IPS-18a (cell line): Measurements from ENCODE around the gene UBE3A.
A peak's percentile ranks its signal among the peaks of the same experiment; 100 is the strongest.

Source experiments
- H3K27ac ChIP-seq: one replicate; pipeline ENCODE4 v1.5.1; 2013; ENCODE audit warnings: low read length
- H3K27me3 ChIP-seq: one replicate; pipeline ENCODE4 v1.6.1; 2013; ENCODE audit warnings: mild to moderate bottlenecking, low read length; ENCODE audit not compliant: control insufficient read depth, insufficient read depth
- H3K36me3 ChIP-seq: one replicate; pipeline ENCODE4 v1.6.1; 2013; ENCODE audit warnings: low read depth, low read length; ENCODE audit not compliant: control insufficient read depth
- H3K4me1 ChIP-seq: one replicate; pipeline ENCODE4 v1.6.1; 2013; ENCODE audit warnings: low read depth, low read length; ENCODE audit not compliant: control insufficient read depth
- H3K4me3 ChIP-seq: one replicate; pipeline ENCODE4 v1.5.1; 2013; ENCODE audit warnings: low read length
- H3K9ac ChIP-seq: one replicate; pipeline ENCODE4 v1.6.1; 2013; ENCODE audit warnings: mild to moderate bottlenecking, low read length, moderate library complexity
- H3K9me3 ChIP-seq: one replicate; pipeline ENCODE4 v1.6.1; 2013; ENCODE audit warnings: low read depth, low read length; ENCODE audit not compliant: control insufficient read depth

The UBE3A gene

DNA sequence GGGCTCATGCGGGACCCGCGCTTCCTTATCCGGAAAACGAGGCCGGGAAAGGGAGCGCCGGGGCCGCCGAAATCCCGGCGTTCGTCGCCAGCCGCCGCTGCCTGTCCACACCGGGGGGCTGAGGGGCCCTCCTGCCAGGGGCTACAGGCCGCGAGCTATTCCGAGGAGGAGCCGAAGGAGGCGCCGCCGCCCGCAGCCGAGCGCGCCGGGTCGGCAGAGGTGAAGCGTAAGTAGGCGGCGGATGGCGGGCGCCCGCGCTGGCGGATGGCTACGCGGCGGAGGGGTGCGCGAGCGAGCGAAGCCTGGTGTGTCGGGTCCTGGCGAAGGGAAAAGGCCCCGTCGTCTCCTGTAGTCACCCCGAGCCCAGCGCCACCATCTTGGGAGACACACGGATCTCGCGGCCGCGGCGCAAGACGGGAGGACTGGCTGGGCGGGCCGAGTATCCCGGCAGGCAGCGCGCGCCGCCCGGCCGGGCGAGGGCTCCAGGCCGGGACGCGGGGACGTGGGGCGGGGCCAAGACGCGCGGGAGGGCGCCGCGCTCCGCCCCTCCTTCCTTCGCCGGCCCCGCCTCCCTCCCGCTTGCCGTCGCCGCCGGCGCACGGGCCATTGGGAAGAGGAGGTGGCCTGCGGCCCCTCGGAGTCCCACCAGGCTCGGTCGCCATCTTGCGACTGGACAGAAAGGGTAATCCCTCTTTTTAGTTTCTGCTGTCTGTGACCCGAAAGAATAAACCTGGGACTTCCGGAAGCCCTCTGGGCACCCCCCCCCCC lies at the start of gene UBE3A:
Gene UBE3A (minus strand): TSS at position 424 of the 768 bp plus-strand sequence. CDS start 29,917 bp downstream, outside the sequence.
- Histone ChIP-seq H3K36me3 (peaks cover 2% of the 10 kb centered on the region), H3K9me3 (no peaks in the 10 kb centered on the region), H3K27me3 (no peaks in the 10 kb centered on the region), H3K4me1 (peaks cover 15% of the 10 kb centered on the region), H3K9ac (peak within 1 kb of the TSS; percentile 94), H3K4me3 (peak within 1 kb of the TSS; percentile 97), H3K27ac (peak within 1 kb of the TSS; percentile 91)

DNA sequence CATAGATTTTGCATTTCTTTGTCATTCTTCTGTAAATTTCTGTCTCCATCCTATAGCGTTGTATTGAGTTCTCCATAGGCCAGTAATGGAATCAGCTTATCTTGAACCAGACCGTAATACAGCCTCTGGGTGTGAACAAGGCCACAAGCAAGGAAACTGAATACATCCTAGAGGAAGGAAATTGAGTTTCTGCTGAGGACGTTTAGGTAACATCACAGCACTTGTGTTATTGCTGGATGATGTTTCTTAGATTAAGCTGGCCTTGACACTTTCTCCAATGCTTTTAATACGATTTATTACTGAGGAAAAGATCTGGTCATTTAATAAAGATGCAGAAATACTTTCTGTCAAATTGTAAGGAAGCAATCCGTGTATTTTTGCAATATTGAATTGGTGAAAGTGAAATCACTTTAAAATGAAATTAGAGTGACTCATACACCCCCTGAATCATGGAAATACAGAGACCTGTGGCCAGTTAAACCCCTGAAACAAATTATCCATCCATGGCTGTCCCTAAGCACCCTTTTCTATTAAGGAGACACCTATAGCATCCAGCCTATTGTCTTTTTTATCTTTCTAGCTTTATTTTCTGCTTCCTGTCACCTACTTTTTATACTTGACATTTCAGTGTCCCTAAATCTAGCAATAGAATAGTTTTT lies 48.5 kb upstream of the UBE3A start:
- Histone ChIP-seq H3K36me3 (no peaks in the 10 kb centered on the region), H3K4me3 (no peak overlapping the region), H3K9ac (no peak overlapping the region), H3K27me3 (no peaks in the 10 kb centered on the region), H3K4me1 (peaks cover 4% of the 10 kb centered on the region), H3K27ac (no peak overlapping the region), H3K9me3 (no peaks in the 10 kb centered on the region)

DNA sequence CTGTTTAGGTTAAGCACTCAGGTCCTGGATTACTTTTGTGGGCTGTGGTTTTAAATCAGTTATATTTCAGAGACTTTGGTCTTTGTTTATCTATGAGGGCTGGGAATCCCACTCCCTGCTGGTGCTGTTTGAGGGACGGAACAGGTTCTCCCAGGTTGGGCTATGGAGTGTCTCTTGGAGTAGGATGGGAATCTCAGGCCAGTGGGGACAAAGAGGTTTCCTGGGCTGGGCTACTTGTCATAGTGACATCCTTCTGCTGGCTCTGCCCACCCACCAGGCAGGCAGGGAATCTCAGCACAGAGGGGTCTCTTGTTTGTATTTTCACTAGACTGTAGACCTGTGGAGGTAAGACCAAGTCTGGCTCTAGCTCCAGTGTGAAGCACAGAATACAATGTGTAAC lies 47.2 kb upstream of the UBE3A start:
- no peak overlapping the region for H3K9ac ChIP-seq

DNA sequence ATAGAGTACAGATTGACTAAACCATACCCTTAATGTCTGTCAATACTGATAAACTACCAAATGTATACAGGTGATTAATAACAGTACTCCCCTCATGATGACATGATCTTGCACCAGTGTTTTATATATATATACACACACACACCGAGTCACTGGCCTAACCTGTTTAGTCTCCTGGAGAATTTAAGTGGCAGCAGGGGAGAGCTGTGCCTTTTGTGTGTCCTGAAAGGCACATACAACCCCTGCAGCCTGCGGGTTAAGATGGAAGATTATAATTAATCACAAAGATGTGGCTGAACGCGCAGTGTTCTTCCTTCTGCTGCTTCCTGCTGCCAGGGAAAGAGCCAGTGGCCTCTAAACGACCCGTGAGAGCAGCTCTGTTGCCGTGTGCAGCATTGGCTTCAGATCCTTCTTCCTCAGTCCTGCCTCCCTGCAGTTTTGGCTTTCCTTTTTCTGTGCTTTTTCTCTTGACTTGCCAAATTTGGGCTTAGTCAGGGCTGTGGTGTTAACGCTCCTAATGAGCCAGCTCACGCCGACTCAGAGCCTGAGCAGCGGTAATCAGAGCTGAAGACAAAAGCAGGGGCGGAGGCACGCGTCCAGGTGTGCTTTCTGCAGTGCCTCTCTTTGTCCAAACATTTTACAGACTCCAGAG lies 42.5 kb upstream of the UBE3A start:
- Histone ChIP-seq H3K9me3 (no peaks in the 10 kb centered on the region), H3K27ac (no peak overlapping the region), H3K36me3 (no peaks in the 10 kb centered on the region), H3K4me1 (peaks cover 15% of the 10 kb centered on the region), H3K9ac (peak overlapping the region; percentile 28), H3K4me3 (no peak overlapping the region), H3K27me3 (no peaks in the 10 kb centered on the region)

More for the DNA sequence above, 47.2 kb upstream of the UBE3A start:
- Histone ChIP-seq H3K36me3 (no peaks in the 10 kb centered on the region), H3K27ac (no peak overlapping the region), H3K9me3 (no peaks in the 10 kb centered on the region), H3K4me3 (no peak overlapping the region), H3K27me3 (no peaks in the 10 kb centered on the region), H3K4me1 (peaks cover 10% of the 10 kb centered on the region)

DNA sequence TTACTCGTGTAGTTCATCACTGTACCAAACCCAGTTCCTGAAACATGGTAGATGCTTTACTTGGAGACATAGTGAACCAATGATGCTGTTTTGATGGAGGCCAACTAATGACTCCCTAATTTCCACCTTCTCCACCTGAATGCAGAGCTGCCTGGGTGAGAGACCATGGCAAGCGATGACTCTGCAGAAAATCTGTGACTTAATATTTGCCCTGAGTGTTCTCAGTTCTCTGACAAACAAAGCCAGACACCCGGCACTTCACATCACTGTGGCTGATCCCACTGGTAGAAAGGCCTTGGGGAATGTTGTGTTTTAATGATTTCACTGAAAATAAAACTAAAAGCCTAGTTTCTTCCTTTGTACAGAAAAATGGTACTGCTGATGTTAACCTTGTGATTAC lies 39.5 kb upstream of the UBE3A start:
- Histone ChIP-seq H3K4me1 (peaks cover 11% of the 10 kb centered on the region), H3K27ac (no peak overlapping the region), H3K27me3 (no peaks in the 10 kb centered on the region), H3K9ac (no peak overlapping the region), H3K4me3 (no peak overlapping the region), H3K36me3 (no peaks in the 10 kb centered on the region), H3K9me3 (no peaks in the 10 kb centered on the region)

DNA sequence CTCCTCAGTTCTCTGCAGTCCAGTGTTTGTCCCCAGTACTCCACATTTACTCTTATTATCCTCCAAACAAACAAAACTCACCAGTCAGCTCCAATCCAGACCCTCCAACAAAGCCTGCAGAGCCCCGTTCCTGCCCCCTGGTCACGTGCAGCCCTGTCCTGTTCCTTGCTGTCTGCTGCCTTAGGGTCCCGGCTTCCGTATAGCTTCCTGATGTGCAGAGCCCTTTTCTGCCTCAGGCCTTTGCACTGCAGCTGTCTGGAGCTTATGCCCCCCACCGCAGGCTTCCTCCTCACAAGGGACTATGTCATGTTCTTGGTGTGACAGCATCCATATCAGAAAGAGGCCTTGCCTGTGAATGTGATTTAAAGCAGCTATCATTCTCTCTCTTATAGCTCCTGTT lies 39.0 kb upstream of the UBE3A start:
- Histone ChIP-seq H3K27me3 (no peaks in the 10 kb centered on the region), H3K9me3 (no peaks in the 10 kb centered on the region), H3K9ac (no peak overlapping the region), H3K27ac (no peak overlapping the region), H3K4me1 (peaks cover 11% of the 10 kb centered on the region), H3K4me3 (no peak overlapping the region), H3K36me3 (no peaks in the 10 kb centered on the region)

DNA sequence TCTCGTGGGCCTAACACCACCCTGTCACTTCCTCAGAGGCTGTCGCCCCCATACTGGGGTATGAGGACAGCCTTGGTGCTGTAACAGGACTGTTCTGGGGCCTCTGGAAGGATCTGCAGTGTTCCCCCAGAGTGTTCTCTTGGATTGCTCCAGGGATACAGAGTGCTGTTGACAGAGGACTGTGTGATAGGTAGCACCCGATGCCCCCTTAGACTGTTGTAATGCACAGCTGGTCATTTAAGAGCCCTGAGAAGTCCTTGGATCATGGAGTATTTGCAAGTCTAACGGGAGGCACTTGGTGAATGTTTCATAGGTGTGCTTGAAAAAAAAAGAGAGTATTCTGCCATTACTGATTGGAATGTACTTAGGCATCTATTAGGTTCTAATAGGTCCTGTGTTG lies 35.4 kb upstream of the UBE3A start:
- Histone ChIP-seq H3K27ac (no peak overlapping the region), H3K36me3 (no peaks in the 10 kb centered on the region), H3K4me3 (no peak overlapping the region), H3K27me3 (no peaks in the 10 kb centered on the region), H3K9me3 (no peaks in the 10 kb centered on the region), H3K9ac (no peak overlapping the region), H3K4me1 (no peaks in the 10 kb centered on the region)

DNA sequence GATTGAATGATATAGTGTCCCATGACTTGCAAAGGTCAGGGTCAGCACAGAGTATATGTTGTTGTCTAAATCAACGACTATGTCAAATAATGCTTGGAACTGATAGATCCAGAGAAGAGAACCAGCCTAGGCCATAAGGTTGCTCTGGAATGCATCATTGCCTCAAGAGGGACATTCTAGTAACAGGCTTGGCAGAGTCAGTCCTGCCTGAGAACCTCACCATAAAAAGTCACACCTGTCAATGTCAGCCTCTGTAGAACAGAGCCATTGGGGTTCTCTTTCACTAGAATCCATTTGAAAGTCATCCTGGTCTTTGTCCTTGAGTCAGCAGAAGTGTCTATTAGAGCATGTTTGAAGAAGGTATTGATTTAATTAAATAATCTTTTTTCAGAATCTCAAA lies 31.4 kb upstream of the UBE3A start:
- no peak overlapping the region for H3K27ac ChIP-seq
- H3K4me3 ChIP-seq, result no peak overlapping the region
- H3K9ac ChIP-seq, result no peak overlapping the region
- no peaks in the 10 kb centered on the region for H3K4me1 ChIP-seq
- H3K27me3 ChIP-seq, result no peaks in the 10 kb centered on the region
- H3K36me3 ChIP-seq, result no peaks in the 10 kb centered on the region
- H3K9me3 ChIP-seq, result no peaks in the 10 kb centered on the region

DNA sequence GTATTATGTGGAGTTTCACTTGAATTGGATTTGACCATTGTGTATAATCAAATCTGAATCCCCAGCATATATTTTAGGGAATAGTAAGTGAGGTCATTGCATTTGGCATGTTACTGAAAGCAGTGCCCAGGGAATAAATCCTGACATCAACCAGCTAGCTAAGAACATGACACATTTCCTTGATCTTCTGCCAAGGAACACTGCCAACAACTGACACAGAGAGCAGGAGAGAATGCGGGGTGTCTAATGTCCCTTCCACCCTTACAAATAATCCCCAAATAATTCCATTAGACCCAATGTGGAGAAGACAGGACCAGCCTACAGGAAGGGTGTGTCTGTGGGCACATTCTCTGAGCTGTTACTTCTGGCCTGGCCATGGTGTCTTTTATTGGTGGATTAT lies 30.6 kb upstream of the UBE3A start:
- no peak overlapping the region for H3K9ac ChIP-seq
- no peaks in the 10 kb centered on the region for H3K9me3 ChIP-seq
- no peak overlapping the region for H3K4me3 ChIP-seq
- no peaks in the 10 kb centered on the region for H3K4me1 ChIP-seq
- no peaks in the 10 kb centered on the region for H3K27me3 ChIP-seq
- no peaks in the 10 kb centered on the region for H3K36me3 ChIP-seq
- H3K27ac ChIP-seq, result no peak overlapping the region

DNA sequence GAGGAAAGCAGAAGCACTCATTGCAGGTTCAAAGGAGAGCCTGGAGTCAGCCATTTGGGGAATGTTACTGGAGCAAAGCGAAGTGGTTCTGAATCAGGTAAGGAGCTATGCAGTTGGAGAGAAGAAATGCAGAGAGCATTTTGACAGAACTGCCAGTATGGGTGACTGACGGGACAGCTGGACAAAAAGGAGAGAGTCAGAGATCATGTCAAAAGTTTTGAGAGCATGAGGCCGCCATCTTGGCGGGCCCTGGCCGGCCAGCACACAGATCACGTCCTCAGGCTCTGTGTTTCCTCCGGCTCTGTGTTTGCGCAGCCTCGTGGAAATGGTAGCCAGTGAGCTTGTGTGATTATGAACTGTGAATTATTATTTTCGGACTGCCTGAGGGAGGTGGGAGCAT lies 29.8 kb upstream of the UBE3A start:
- Histone ChIP-seq H3K27me3 (no peaks in the 10 kb centered on the region), H3K9ac (no peak overlapping the region), H3K4me1 (no peaks in the 10 kb centered on the region), H3K27ac (no peak overlapping the region), H3K36me3 (no peaks in the 10 kb centered on the region), H3K4me3 (no peak overlapping the region), H3K9me3 (no peaks in the 10 kb centered on the region)

DNA sequence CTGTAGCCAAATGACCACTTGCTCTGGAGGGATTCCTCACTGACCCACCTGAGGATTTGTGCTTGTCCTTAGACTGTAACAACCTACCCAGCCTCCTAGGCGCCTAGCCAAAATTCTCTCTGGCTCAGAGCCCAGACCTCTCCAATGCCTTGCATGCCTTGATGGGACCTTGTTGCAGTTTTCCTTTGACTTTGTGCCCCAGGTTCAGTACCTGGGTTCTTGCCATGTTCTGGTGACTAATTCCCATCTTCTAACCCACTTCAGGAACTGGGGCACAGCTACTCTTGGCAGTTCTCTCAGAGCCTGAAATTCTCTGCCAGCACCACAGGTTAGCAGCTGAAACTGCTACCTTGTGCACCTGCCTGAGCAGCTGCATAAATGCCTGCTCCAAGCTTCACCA lies 27.0 kb upstream of the UBE3A start:
- H3K4me1 ChIP-seq, result no peaks in the 10 kb centered on the region
- no peaks in the 10 kb centered on the region for H3K36me3 ChIP-seq
- no peak overlapping the region for H3K4me3 ChIP-seq
- H3K9ac ChIP-seq, result no peak overlapping the region
- no peaks in the 10 kb centered on the region for H3K9me3 ChIP-seq
- H3K27me3 ChIP-seq, result no peaks in the 10 kb centered on the region
- H3K27ac ChIP-seq, result no peak overlapping the region
